Measurements from ENCODE around the gene ATPAF1.

DNA sequence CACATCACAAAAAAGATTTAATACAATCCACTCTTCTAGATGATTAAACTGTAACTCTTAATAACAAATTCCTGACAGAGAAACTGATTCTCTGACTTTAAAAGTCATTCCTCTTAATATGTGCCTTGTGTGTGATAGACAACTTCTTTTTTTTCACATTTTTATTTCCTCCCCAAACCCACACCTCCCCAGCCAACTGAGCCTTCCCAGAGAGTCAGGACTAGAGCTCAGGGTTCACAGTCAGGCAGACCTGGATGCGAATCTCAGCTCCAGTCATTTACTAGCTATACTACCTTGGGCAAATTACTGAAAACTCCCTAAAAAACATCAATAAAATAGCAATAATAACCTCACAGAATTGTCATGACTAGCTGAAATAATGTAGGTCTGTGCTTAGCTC is 14.2 kb downstream of the ATPAF1 start:
- TF ChIP-seq, protein P1, sequence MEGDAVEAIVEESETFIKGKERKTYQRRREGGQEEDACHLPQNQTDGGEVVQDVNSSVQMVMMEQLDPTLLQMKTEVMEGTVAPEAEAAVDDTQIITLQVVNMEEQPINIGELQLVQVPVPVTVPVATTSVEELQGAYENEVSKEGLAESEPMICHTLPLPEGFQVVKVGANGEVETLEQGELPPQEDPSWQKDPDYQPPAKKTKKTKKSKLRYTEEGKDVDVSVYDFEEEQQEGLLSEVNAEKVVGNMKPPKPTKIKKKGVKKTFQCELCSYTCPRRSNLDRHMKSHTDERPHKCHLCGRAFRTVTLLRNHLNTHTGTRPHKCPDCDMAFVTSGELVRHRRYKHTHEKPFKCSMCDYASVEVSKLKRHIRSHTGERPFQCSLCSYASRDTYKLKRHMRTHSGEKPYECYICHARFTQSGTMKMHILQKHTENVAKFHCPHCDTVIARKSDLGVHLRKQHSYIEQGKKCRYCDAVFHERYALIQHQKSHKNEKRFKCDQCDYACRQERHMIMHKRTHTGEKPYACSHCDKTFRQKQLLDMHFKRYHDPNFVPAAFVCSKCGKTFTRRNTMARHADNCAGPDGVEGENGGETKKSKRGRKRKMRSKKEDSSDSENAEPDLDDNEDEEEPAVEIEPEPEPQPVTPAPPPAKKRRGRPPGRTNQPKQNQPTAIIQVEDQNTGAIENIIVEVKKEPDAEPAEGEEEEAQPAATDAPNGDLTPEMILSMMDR (IDR thresholded peaks at IDR 0.05; ENCODE audit: low read depth, low read length, poor library complexity, severe bottlenecking): no peak
- TF ChIP-seq EZH2phosphoT487 (IDR thresholded peaks at IDR 0.05; ENCODE audit: borderline replicate concordance, low read length): no peak
